Measurements from ENCODE around the gene ELMO1.

DNA sequence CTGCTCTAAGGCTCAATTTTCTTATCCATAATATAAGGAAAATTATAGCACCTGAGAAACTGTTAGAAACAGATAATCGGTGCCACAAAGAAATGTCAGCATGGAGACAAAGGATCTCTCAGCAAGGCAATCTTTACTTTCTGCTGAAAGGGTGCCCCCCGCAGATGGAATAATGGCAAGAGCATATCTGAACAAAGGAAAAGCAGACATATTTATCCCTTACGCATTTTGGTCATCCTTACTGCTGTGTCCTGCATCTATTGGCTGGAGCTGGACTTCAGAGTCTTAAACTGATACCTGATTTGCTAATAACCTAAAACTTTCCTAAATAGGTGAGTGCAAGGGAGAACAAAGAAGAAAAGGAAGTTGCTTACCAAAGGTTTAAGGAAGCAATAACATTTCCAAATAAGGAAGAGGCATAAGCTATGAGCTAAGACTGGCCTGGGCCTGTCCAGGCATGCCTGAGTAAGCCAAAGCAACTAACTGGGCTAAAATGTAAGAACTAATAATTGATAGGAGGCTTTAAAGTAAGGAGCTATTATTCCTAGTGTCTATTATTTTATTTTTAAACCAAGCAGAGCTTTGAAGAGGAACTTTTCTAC is 39.6 kb upstream of the ELMO1 start:
- TF ChIP-seq, protein P1, sequence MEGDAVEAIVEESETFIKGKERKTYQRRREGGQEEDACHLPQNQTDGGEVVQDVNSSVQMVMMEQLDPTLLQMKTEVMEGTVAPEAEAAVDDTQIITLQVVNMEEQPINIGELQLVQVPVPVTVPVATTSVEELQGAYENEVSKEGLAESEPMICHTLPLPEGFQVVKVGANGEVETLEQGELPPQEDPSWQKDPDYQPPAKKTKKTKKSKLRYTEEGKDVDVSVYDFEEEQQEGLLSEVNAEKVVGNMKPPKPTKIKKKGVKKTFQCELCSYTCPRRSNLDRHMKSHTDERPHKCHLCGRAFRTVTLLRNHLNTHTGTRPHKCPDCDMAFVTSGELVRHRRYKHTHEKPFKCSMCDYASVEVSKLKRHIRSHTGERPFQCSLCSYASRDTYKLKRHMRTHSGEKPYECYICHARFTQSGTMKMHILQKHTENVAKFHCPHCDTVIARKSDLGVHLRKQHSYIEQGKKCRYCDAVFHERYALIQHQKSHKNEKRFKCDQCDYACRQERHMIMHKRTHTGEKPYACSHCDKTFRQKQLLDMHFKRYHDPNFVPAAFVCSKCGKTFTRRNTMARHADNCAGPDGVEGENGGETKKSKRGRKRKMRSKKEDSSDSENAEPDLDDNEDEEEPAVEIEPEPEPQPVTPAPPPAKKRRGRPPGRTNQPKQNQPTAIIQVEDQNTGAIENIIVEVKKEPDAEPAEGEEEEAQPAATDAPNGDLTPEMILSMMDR (conservative IDR thresholded peaks at IDR 0.05; ENCODE audit: low read depth in 2 of 2) = no peak
- TF ChIP-seq EZH2phosphoT487 (IDR thresholded peaks at IDR 0.05; ENCODE audit: unreplicated experiment) (no peak), POLR2AphosphoS5 (IDR thresholded peaks at IDR 0.05; ENCODE audit: low read depth) (no peak), ZNF331 (CRISPR knock-in tag; IDR thresholded peaks at IDR 0.05; ENCODE audit: low read depth) (no peak), EZH2 (IDR thresholded peaks at IDR 0.05; ENCODE audit: low read depth, unreplicated experiment) (no peak), NANOG (IDR thresholded peaks at IDR 0.05; ENCODE audit: borderline replicate concordance) (no peak), JUNB (IDR thresholded peaks at IDR 0.05; ENCODE audit: unreplicated experiment) (no peak), CREB1 (CRISPR knock-in tag; IDR thresholded peaks at IDR 0.05; ENCODE audit: low read depth) (no peak), REST (IDR thresholded peaks at IDR 0.05; ENCODE audit: unreplicated experiment) (no peak), ZNF114 (CRISPR knock-in tag; IDR thresholded peaks at IDR 0.05) (no peak)
- TF ChIP-seq, protein P2, sequence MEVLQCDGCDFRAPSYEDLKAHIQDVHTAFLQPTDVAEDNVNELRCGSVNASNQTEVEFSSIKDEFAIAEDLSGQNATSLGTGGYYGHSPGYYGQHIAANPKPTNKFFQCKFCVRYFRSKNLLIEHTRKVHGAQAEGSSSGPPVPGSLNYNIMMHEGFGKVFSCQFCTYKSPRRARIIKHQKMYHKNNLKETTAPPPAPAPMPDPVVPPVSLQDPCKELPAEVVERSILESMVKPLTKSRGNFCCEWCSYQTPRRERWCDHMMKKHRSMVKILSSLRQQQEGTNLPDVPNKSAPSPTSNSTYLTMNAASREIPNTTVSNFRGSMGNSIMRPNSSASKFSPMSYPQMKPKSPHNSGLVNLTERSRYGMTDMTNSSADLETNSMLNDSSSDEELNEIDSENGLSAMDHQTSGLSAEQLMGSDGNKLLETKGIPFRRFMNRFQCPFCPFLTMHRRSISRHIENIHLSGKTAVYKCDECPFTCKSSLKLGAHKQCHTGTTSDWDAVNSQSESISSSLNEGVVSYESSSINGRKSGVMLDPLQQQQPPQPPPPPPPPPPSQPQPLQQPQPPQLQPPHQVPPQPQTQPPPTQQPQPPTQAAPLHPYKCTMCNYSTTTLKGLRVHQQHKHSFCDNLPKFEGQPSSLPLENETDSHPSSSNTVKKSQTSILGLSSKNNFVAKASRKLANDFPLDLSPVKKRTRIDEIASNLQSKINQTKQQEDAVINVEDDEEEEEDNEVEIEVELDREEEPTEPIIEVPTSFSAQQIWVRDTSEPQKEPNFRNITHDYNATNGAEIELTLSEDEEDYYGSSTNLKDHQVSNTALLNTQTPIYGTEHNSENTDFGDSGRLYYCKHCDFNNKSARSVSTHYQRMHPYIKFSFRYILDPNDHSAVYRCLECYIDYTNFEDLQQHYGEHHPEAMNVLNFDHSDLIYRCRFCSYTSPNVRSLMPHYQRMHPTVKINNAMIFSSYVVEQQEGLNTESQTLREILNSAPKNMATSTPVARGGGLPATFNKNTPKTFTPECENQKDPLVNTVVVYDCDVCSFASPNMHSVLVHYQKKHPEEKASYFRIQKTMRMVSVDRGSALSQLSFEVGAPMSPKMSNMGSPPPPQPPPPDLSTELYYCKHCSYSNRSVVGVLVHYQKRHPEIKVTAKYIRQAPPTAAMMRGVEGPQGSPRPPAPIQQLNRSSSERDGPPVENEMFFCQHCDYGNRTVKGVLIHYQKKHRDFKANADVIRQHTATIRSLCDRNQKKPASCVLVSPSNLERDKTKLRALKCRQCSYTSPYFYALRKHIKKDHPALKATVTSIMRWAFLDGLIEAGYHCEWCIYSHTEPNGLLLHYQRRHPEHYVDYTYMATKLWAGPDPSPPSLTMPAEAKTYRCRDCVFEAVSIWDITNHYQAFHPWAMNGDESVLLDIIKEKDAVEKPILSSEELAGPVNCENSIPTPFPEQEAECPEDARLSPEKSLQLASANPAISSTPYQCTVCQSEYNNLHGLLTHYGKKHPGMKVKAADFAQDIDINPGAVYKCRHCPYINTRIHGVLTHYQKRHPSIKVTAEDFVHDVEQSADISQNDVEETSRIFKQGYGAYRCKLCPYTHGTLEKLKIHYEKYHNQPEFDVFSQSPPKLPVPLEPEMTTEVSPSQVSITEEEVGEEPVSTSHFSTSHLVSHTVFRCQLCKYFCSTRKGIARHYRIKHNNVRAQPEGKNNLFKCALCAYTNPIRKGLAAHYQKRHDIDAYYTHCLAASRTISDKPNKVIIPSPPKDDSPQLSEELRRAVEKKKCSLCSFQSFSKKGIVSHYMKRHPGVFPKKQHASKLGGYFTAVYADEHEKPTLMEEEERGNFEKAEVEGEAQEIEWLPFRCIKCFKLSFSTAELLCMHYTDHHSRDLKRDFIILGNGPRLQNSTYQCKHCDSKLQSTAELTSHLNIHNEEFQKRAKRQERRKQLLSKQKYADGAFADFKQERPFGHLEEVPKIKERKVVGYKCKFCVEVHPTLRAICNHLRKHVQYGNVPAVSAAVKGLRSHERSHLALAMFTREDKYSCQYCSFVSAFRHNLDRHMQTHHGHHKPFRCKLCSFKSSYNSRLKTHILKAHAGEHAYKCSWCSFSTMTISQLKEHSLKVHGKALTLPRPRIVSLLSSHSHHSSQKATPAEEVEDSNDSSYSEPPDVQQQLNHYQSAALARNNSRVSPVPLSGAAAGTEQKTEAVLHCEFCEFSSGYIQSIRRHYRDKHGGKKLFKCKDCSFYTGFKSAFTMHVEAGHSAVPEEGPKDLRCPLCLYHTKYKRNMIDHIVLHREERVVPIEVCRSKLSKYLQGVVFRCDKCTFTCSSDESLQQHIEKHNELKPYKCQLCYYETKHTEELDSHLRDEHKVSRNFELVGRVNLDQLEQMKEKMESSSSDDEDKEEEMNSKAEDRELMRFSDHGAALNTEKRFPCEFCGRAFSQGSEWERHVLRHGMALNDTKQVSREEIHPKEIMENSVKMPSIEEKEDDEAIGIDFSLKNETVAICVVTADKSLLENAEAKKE (CRISPR knock-in tag; IDR thresholded peaks at IDR 0.05) = no peak
- TF ChIP-seq, protein P3, sequence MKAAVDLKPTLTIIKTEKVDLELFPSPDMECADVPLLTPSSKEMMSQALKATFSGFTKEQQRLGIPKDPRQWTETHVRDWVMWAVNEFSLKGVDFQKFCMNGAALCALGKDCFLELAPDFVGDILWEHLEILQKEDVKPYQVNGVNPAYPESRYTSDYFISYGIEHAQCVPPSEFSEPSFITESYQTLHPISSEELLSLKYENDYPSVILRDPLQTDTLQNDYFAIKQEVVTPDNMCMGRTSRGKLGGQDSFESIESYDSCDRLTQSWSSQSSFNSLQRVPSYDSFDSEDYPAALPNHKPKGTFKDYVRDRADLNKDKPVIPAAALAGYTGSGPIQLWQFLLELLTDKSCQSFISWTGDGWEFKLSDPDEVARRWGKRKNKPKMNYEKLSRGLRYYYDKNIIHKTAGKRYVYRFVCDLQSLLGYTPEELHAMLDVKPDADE (IDR thresholded peaks at IDR 0.05) = no peak

All from GM23338 (cell line).